Stimulated activated CD4-positive, alpha-beta T cell treated with anti-CD3 and anti-CD28 coated beads, Interleukin-15, amount 100 ng/mL, for 24 hours (primary cell): ENCODE data around the gene CLDN10.
"Not testable (repeated sequence)": the region's sequence is repeated elsewhere in the genome, so short reads cannot be mapped to it uniquely, and the experiment has no call there.

Source experiments
- DNase-seq: peaks from one replicate; pipeline ENCODE4 v3.0.0-alpha.2; 2020

The CLDN10 gene

GRCh38 chr13:95541911-95542474 lies 10.5 kb upstream of the CLDN10 start:
- DNase-seq = no peak

GRCh38 chr13:95544293-95544692 lies 8.2 kb upstream of the CLDN10 start:
- no peak for DNase-seq

- no peak for DNase-seq
Observed at GRCh38 chr13:95546919-95547318, 5.6 kb upstream of the CLDN10 start.

- DNase-seq = no peak
Observed at GRCh38 chr13:95547531-95548167, 4.9 kb upstream of the CLDN10 start.

- DNase-seq = no peak
Observed at GRCh38 chr13:95552208-95552538, 347 bp upstream of the CLDN10 start.

- DNase-seq = peak; percentile 5
Observed at GRCh38 chr13:95553581-95554385, 1.3 kb downstream of the CLDN10 start.

- no peak for DNase-seq
Observed at GRCh38 chr13:95557013-95557412, 4.5 kb downstream of the CLDN10 start.

GRCh38 chr13:95559100-95559499 lies 6.6 kb downstream of the CLDN10 start:
- DNase-seq = no peak

- DNase-seq = no peak
Observed at GRCh38 chr13:95560387-95560786, 7.9 kb downstream of the CLDN10 start.

- DNase-seq = no peak
Observed at GRCh38 chr13:95564091-95564490, 11.6 kb downstream of the CLDN10 start.

- no peak for DNase-seq
Observed at GRCh38 chr13:95564733-95565291, 12.3 kb downstream of the CLDN10 start.

GRCh38 chr13:95565758-95566157 lies 13.2 kb downstream of the CLDN10 start:
- not testable (repeated sequence) for DNase-seq

GRCh38 chr13:95568131-95568530 lies 15.6 kb downstream of the CLDN10 start:
- no peak for DNase-seq

GRCh38 chr13:95570016-95570415 lies 17.5 kb downstream of the CLDN10 start:
- DNase-seq = no peak

GRCh38 chr13:95571941-95572340 lies 19.4 kb downstream of the CLDN10 start:
- DNase-seq = no peak

GRCh38 chr13:95573221-95573620 lies 20.7 kb downstream of the CLDN10 start:
- DNase-seq = no peak

- no peak for DNase-seq
Observed at GRCh38 chr13:95579303-95579702, 26.8 kb downstream of the CLDN10 start.

GRCh38 chr13:95585867-95586266 lies 33.3 kb downstream of the CLDN10 start:
- no peak for DNase-seq

- no peak for DNase-seq
Observed at GRCh38 chr13:95588134-95588533, 35.6 kb downstream of the CLDN10 start.

- DNase-seq = no peak
Observed at GRCh38 chr13:95588721-95589120, 36.2 kb downstream of the CLDN10 start.

GRCh38 chr13:95593462-95593861 lies 40.9 kb downstream of the CLDN10 start:
- no peak for DNase-seq

- no peak for DNase-seq
Observed at GRCh38 chr13:95596701-95597100, 44.2 kb downstream of the CLDN10 start.

- DNase-seq = no peak
Observed at GRCh38 chr13:95601216-95601615, 48.7 kb downstream of the CLDN10 start.

GRCh38 chr13:95601906-95602305 lies 49.4 kb downstream of the CLDN10 start:
- no peak for DNase-seq
